BLaER1 treated with 17β-estradiol and CSF1 and Interleukin-3, amounts not matched to agents 10 nM and 100 nM (cell line): ENCODE results near the gene LARP1.
A peak's percentile ranks its signal among the peaks of the same experiment; 100 is the strongest.
"Not testable (repeated sequence)": the region's sequence is repeated elsewhere in the genome, so short reads cannot be mapped to it uniquely, and the experiment has no call there.

ENCODE experiments used
- H3K27ac ChIP-seq, 11 experiments: shearing (Covaris generic); formaldehyde crosslinking; 2 replicates each; pipeline ENCODE4 v1.8.1; 2022
- H3K27me3 ChIP-seq, 11 experiments: shearing (Covaris generic); formaldehyde crosslinking; 2 replicates each; pipeline ENCODE4 v1.8.1; 2022
- H3K36me3 ChIP-seq, 11 experiments: shearing (Covaris generic); formaldehyde crosslinking; 2 replicates each; pipeline ENCODE4 v1.8.1; 2022
- H3K4me1 ChIP-seq, 10 experiments: shearing (Covaris generic); formaldehyde crosslinking; 2 replicates each; pipeline ENCODE4 v1.8.1; 2022
- H3K4me2 ChIP-seq, 11 experiments: shearing (Covaris generic); formaldehyde crosslinking; 2 replicates each; pipeline ENCODE4 v1.8.1; 2022
- H3K4me3 ChIP-seq, 10 experiments: shearing (Covaris generic); formaldehyde crosslinking; 2 replicates each; pipeline ENCODE4 v1.8.1; 2022
- H3K9ac ChIP-seq, 11 experiments: shearing (Covaris generic); formaldehyde crosslinking; 2 replicates each; pipeline ENCODE4 v1.8.1; 2022
- H3K9me3 ChIP-seq, 11 experiments: shearing (Covaris generic); formaldehyde crosslinking; replicated peaks in 1 of 11; 2 replicates each; pipeline ENCODE4 v1.8.1; 2022
- H4K20me1 ChIP-seq, 11 experiments: shearing (Covaris generic); formaldehyde crosslinking; 2 replicates each; pipeline ENCODE4 v1.8.1; 2022
- Cebpa-rat ChIP-seq, 11 experiments: shearing (Covaris generic); IDR thresholded peaks; 2 replicates each; pipeline ENCODE4 v1.8.1; 2022

LARP1 gene

DNA sequence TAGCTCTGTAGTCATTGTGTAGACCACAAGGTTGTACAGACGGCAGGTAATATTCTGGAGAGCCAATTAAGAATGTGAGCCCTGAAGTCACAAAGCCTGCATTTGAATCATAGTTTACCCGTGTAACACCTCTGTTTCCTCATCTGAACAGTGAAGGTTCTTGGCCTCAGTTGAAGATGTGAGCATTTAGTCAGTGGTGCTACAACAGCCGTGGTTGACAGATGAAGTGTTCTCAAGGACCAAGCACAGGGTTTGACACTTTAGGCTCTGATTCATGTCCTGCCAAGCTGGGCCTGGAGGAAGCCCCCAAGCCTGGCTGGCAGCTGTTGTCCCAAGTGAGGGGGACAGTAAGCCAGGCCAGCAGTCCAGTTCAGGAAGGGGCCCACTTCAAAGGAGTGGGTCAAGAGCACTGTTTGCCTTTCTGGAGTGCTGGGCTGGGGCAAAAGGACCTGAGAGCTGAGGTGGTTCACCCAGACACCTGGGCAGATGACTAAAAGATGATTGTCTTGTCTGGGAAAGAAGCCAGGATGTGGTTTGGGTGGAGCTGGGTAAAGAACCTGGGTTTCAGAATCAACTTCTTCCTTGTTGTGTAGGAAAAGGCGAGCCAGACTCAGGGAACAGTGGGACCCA lies 74.5 kb downstream of the LARP1 start:
- H3K4me1 ChIP-seq: peaks cover 8 to 35% (median 21%) of the 10 kb centered on the region in 10 experiments; a peak in 19 of 20 replicates
- H3K9ac ChIP-seq: 0 out of 22 replicates have a peak overlapping the region, but pooled peaks of 1 of the 11 experiments have one; percentile 5
- peak overlapping the region in 7 of 11 experiments; percentile 6 to 67 (median 52); a peak in 11 of 22 replicates for H3K4me2 ChIP-seq
- no peaks in the 10 kb centered on the region for H3K9me3 ChIP-seq
- H3K36me3 ChIP-seq: peaks cover 4 to 57% (median 16%) of the 10 kb centered on the region in 11 experiments; a peak in 9 of 22 replicates
- TF ChIP-seq Cebpa-rat (IDR thresholded peaks at IDR 0.05): no peak
- H4K20me1 ChIP-seq: peaks cover 0 to 8% (median 0%) of the 10 kb centered on the region in 11 experiments; a peak in 1 of 22 replicates
- H3K27ac ChIP-seq: peak overlapping the region in 2 of 11 experiments; percentile 18 to 60; a peak in 4 of 22 replicates
- no peak overlapping the region for H3K4me3 ChIP-seq
- no peaks in the 10 kb centered on the region for H3K27me3 ChIP-seq

DNA sequence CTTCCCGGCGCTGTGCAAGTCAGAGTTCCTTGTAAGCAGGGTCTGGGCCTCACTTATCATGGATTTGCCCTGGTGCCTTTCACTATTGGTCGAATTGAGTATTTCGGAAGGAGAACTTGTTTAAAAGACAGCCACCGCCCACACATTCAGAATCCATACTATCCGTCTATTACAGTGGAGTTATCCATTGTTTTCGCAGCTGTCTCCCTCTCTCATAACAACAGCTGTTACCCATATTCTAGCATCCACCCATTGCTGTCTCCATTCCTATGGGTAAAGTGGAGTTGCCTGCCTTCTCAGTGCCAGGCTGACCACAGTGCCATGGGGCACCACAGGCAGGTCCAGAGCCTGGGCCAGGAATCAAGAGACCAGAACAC lies 75.0 kb downstream of the LARP1 start:
- H4K20me1 ChIP-seq: peaks cover 0 to 8% (median 0%) of the 10 kb centered on the region in 11 experiments; a peak in 1 of 22 replicates
- no peaks in the 10 kb centered on the region for H3K27me3 ChIP-seq
- TF ChIP-seq Cebpa-rat (IDR thresholded peaks at IDR 0.05): no peak
- H3K4me2 ChIP-seq: peak overlapping the region in 7 of 11 experiments; percentile 6 to 67 (median 52); a peak in 9 of 22 replicates
- H3K4me3 ChIP-seq: no peak overlapping the region
- H3K9me3 ChIP-seq: no peaks in the 10 kb centered on the region
- peaks cover 4 to 57% (median 16%) of the 10 kb centered on the region in 11 experiments; a peak in 9 of 22 replicates for H3K36me3 ChIP-seq
- H3K9ac ChIP-seq: 0 out of 22 replicates have a peak overlapping the region, but pooled peaks of 1 of the 11 experiments have one; percentile 5
- peaks cover 9 to 40% (median 24%) of the 10 kb centered on the region in 10 experiments; a peak in 19 of 20 replicates for H3K4me1 ChIP-seq
- peak overlapping the region in 1 of 11 experiments; percentile 60; a peak in 2 of 22 replicates for H3K27ac ChIP-seq

DNA sequence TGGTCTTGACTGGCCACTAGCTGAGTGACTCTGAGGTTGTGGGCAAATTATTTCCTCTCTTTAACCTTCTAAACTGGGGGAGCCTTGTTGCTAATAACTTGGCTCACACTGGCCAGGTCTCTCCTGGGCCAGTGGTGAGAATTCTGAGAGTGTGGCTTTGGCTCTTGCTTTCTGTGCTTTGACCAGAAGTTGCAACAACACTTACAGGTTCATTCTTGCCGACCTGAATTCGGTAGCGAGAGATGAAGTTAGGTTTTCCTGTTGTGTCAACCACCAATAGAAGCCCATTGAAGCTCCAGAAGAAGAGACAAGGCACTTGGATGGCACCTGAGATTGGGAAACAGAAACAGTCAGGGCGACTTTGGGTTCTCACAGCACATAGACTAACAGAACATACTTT lies 75.4 kb downstream of the LARP1 start:
- no peak for TF ChIP-seq Cebpa-rat (IDR thresholded peaks at IDR 0.05)
- Histone ChIP-seq H3K27ac (0 out of 22 replicates have a peak overlapping the region, but pooled peaks of 1 of the 11 experiments have one; percentile 60), H3K4me1 (peaks cover 9 to 40% (median 26%) of the 10 kb centered on the region in 10 experiments; a peak in 19 of 20 replicates), H3K9me3 (no peaks in the 10 kb centered on the region), H3K27me3 (no peaks in the 10 kb centered on the region), H3K36me3 (peaks cover 4 to 56% (median 16%) of the 10 kb centered on the region in 11 experiments; a peak in 9 of 22 replicates), H3K4me3 (no peak overlapping the region), H3K4me2 (peak overlapping the region in 3 of 11 experiments; percentile 52 to 67 (median 59); a peak in 2 of 22 replicates), H3K9ac (no peak overlapping the region), H4K20me1 (peaks cover 0 to 8% (median 0%) of the 10 kb centered on the region in 11 experiments; a peak in 1 of 22 replicates)

DNA sequence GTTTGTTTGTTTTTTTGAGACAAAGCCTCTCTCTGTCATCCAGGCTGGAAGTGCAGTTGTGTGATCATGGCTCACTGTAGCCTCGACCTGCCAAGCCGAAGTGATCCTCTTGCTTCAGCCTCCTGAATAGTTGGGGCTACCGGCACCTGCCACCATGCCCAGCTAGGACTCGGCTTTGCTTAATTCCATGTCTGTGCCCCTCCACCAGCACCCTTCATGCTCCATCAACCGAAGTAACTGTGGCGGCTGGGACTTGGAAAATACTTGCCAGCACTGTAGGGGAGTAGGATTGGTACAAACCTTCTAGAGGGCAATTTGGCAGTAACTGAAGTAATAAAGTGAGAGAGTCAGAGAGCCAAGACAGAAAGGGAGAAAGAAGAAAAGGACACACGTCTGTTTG lies 76.3 kb downstream of the LARP1 start:
- no peak for TF ChIP-seq Cebpa-rat (IDR thresholded peaks at IDR 0.05)
- peaks cover 15 to 40% (median 30%) of the 10 kb centered on the region in 10 experiments; a peak in 19 of 20 replicates for H3K4me1 ChIP-seq

DNA sequence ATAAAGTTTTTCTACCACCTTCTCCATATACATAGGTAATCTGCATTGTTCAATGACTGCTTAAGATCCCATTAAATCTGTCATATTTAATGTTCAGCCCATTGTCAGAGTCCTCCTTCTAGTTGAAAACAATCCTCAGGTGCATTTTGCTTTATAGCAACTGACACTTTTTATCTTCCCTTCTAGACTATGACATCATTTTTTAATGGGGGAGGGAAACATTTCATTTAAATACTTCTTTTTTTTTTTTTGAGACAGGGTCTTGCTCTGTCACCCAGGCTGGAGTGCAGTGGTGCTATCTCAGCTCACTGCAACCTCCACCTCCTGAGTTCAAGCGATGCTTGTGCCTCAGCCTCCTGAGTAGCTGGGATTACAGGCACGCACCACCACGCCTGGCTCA lies 77.6 kb downstream of the LARP1 start:
- peaks cover 0 to 42% (median 13%) of the 10 kb centered on the region in 11 experiments; a peak in 9 of 22 replicates for H3K36me3 ChIP-seq
- not testable (repeated sequence) for H3K4me2 ChIP-seq, H3K9ac ChIP-seq, H3K27ac ChIP-seq, H3K4me3 ChIP-seq, H3K27me3 ChIP-seq, H4K20me1 ChIP-seq, H3K9me3 ChIP-seq
- H3K4me1 ChIP-seq: peaks cover 15 to 40% (median 30%) of the 10 kb centered on the region in 10 experiments; a peak in 19 of 20 replicates

More for the DNA sequence above, 76.3 kb downstream of the LARP1 start:
- H3K4me2 ChIP-seq: no peak overlapping the region
- H3K9ac ChIP-seq: no peak overlapping the region
- H3K4me3 ChIP-seq: no peak overlapping the region
- no peak overlapping the region for H3K27ac ChIP-seq
- H4K20me1 ChIP-seq: peaks cover 0 to 8% (median 0%) of the 10 kb centered on the region in 11 experiments; a peak in 1 of 22 replicates
- H3K36me3 ChIP-seq: peaks cover 0 to 47% (median 16%) of the 10 kb centered on the region in 11 experiments; a peak in 9 of 22 replicates
- H3K9me3 ChIP-seq: no peaks in the 10 kb centered on the region
- no peaks in the 10 kb centered on the region for H3K27me3 ChIP-seq

DNA sequence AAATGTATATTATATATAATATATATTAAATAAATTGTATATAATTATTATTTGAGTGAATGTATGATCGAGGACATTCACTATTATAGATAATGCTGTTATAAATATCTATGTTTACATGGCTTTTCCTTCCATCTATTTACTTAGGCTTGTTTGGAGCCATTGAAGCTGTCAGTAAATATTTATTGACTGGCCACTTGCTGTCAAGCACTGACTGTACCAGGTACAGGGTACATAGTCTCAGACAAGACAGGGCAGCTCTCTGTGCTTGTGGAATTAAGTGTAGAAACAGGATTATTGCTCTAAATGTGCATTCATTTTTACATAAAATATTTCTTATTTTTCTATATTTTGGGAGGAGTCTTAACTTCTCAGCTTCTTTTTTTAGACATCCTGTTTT lies 78.9 kb downstream of the LARP1 start:
- Histone ChIP-seq H3K4me2 (peak overlapping the region in 6 of 11 experiments; percentile 7 to 68 (median 45); a peak in 11 of 22 replicates), H3K27ac (no peak overlapping the region), H3K4me1 (peaks cover 15 to 33% (median 29%) of the 10 kb centered on the region in 10 experiments; a peak in 19 of 20 replicates), H4K20me1 (peaks cover 0 to 8% (median 0%) of the 10 kb centered on the region in 11 experiments; a peak in 1 of 22 replicates), H3K27me3 (no peaks in the 10 kb centered on the region), H3K9me3 (no peaks in the 10 kb centered on the region), H3K9ac (no peak overlapping the region), H3K36me3 (peaks cover 0 to 35% (median 13%) of the 10 kb centered on the region in 11 experiments; a peak in 8 of 22 replicates), H3K4me3 (no peak overlapping the region)
- TF ChIP-seq Cebpa-rat (IDR thresholded peaks at IDR 0.05): no peak

DNA sequence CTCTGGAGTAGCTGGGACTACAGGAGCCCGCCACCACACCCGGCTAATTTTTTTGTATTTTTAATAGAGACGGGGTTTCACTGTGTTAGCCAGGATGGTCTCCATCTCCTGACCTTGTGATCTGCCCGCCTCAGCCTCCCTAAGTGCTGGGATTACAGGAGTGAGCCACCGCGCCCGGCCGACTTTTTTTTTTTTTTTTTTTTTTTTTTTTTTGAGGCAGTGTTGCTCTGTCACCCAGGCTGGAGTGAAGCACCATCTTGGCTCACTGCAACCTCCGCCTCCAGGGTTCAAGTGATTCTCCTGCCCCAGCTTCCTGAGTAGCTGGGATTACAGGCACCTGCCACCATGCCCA lies 80.5 kb downstream of the LARP1 start:
- not testable (repeated sequence) for H3K9me3 ChIP-seq, H4K20me1 ChIP-seq, H3K27me3 ChIP-seq, H3K4me3 ChIP-seq, H3K27ac ChIP-seq, H3K9ac ChIP-seq
- Histone ChIP-seq H3K4me2 (peak overlapping the region in 3 of 11 experiments; percentile 1 to 24 (median 9); a peak in 2 of 22 replicates), H3K4me1 (peaks cover 7 to 22% (median 18%) of the 10 kb centered on the region in 10 experiments; a peak in 18 of 20 replicates), H3K36me3 (peaks cover 0 to 20% (median 11%) of the 10 kb centered on the region in 11 experiments; a peak in 5 of 22 replicates)

DNA sequence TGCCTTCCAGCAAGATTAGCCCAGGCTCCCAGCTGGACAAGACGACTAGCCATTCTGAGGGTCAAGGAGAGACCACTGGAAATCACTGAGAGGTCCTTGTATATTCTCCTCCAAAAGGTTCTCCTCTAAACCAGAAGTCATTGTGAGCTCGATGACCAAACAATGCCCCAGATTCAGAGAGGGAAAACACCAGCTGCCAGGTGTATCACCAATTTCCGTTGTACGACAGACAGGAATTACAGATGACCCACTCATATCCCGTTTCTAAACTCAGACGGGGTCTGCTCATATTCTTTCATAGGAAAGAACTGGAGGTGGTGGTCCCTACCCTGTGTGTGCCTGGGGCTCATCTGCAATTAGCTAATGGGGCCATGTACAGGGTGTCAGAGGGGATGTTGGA lies 81.0 kb downstream of the LARP1 start:
- TF ChIP-seq Cebpa-rat (IDR thresholded peaks at IDR 0.05): no peak

More for the DNA sequence above, 81.0 kb downstream of the LARP1 start:
- H3K4me2 ChIP-seq: peak overlapping the region in 4 of 11 experiments; percentile 1 to 24 (median 15); a peak in 3 of 22 replicates
- no peak overlapping the region for H3K9ac ChIP-seq
- H3K4me3 ChIP-seq: no peak overlapping the region
- no peaks in the 10 kb centered on the region; a peak in 1 of 22 replicates for H4K20me1 ChIP-seq
- no peak overlapping the region for H3K27ac ChIP-seq
- peaks cover 7 to 24% (median 21%) of the 10 kb centered on the region in 10 experiments; a peak in 18 of 20 replicates for H3K4me1 ChIP-seq
- peaks cover 0 to 15% (median 6%) of the 10 kb centered on the region in 11 experiments; a peak in 4 of 22 replicates for H3K36me3 ChIP-seq
- H3K27me3 ChIP-seq: no peaks in the 10 kb centered on the region
- no peaks in the 10 kb centered on the region for H3K9me3 ChIP-seq
